Kidney (tissue), 14 donors: ENCODE measurements around the gene ABCA12. TPM values are rescaled to one million over a fixed set of nuclear protein-coding genes. Genes with fewer than 3 reads are reported as not detected.

ENCODE experiments used
- DNase-seq, 5 donors: peaks; one replicate each; pipeline ENCODE4 v3.0.0-alpha.2; 2013 to 2020
- FAIRE-seq: peaks from 2 replicates; lab custom pipeline; 2012; peaks lifted over from hg19 to GRCh38; lab: Jason Lieb, UNC
- H3K27ac ChIP-seq, 2 donors: one replicate each; pipeline ENCODE4 v1.7.0; 2013; ENCODE audit warnings: low read depth in 2 of 2, low read length in 2 of 2, inconsistent platforms in 1 of 2
- H3K27me3 ChIP-seq: one replicate; pipeline ENCODE4 v1.7.1; 2013; ENCODE audit warnings: low read length, inconsistent platforms; ENCODE audit not compliant: control insufficient read depth, insufficient read depth
- H3K36me3 ChIP-seq, 3 donors: one replicate each; pipeline versions ENCODE4 v1.7.0 to v1.7.1; 2013; ENCODE audit warnings: low read length in 3 of 3, control low read depth in 1 of 3, inconsistent platforms in 1 of 3; ENCODE audit not compliant: insufficient read depth in 3 of 3, control insufficient read depth in 2 of 3
- H3K4me1 ChIP-seq, 3 donors: one replicate each; pipeline versions ENCODE4 v1.7.0 to v1.7.1; 2013; ENCODE audit warnings: low read length in 3 of 3, inconsistent platforms in 1 of 3, low read depth in 1 of 3; ENCODE audit not compliant: control insufficient read depth in 2 of 3, insufficient read depth in 2 of 3
- H3K4me3 ChIP-seq, 3 donors: one replicate each; pipeline versions ENCODE4 v1.7.0 to v1.8.1; 2013; ENCODE audit warnings: low read length in 3 of 3, control low read depth in 1 of 3, inconsistent platforms in 1 of 3
- H3K9ac ChIP-seq, 3 donors: one replicate each; pipeline versions ENCODE4 v1.7.0 to v1.7.1; 2013; ENCODE audit warnings: low read length in 3 of 3, control low read depth in 1 of 3, inconsistent platforms in 1 of 3
- H3K9me3 ChIP-seq, 3 donors: one replicate each; pipeline versions ENCODE4 v1.7.0 to v1.7.1; 2013; ENCODE audit warnings: low read length in 3 of 3, control low read depth in 1 of 3, inconsistent platforms in 1 of 3; ENCODE audit not compliant: control insufficient read depth in 2 of 3, insufficient read depth in 1 of 3
- CTCF ChIP-seq: IDR thresholded peaks from 3 replicates; pipeline ENCODE4 v1.5.1; 2012; ENCODE audit warnings: mild to moderate bottlenecking, moderate library complexity, borderline replicate concordance; ENCODE audit not compliant: insufficient read depth; ENCODE audit errors: extremely low read depth
- intact Hi-C: fragments of 100-400 bp; cut with DNase I; formaldehyde crosslinking; loops from one replicate; pipeline ENCODE4 v1.11.1; 2022
- polyA plus RNA-seq: library from polyadenylated mRNA; stranded (reverse); fragments of 350-450 nt; fragmentation: Illumina TruSeq; extraction: RNeasy Lipid Tissue Mini Kit (QIAGEN cat#74804); gene quantifications from one replicate; pipeline ENCODE4 v1.2.3, GENCODE V29; 2014; ENCODE audit warnings: low read depth, low replicate concordance; ENCODE audit not compliant: insufficient read depth
- total RNA-seq: library from RNA; stranded (reverse); fragmentation: NEBNext Ultra II Directional; extraction: Animal tissue kit (Norgen Biotek cat#: 25700); gene quantifications from one replicate; pipeline ENCODE4 v1.2.1, GENCODE V29; 2021
- donor health status: control.
- donor health status: control.
- donor health status: control.
- donor health status: control.
- donor health status: control.
- donor health status: DM: yes; HTN: yes; CAD: no.
- donor health status: Normal renal cell carcinoma (clear cell type).

The ABCA12 gene
- total and polyA plus RNA-seq, 2 donors from 2014 or later: 0.37 to 3.0 TPM

DNA sequence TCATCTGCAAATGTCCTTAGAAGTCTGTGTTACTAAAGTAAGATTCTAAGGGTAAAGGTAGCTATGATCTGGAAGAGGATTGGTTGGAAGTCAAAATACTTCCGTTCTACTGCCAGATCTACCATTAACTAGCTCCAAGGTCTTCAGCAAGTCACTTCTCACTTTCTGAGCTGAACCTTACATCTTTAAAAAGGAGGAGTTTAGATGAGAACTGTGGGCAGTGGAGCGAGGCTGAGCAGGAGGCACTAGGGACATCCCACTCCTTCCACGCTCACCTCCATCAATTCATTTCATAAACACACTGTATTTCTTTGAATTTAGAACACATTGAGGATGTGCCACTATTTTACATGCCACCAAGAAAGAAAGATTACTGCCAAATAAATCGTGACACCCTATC is 143.0 kb downstream of the ABCA12 start:
- DNase-seq (no peak), FAIRE-seq (no peak)

DNA sequence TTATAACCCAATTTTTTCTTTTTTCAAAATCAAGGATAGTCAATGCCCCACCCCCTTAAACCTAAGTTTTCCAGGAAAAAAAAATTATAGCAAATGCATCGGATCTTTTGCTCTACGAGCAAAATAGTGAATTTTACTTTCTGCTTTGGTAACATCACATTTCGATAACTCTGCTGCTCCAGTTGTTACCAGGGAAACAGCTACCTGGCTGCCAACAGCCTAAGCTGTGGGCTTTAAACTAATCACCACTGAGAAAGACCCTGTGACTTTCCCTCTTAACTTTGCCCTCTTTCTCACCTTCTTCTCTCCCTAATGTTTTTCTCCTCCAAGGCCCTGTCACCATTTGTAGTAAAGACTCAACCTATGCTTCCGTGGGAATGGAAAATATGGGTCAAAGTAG is 145.5 kb downstream of the ABCA12 start:
- no peak for TF ChIP-seq CTCF
- no peaks in the 10 kb centered on the region for H3K4me1 ChIP-seq
- FAIRE-seq: no peak

More for the DNA sequence above, 143.0 kb downstream of the ABCA12 start:
- H3K27me3 ChIP-seq: no peaks in the 10 kb centered on the region
- H3K4me1 ChIP-seq: no peaks in the 10 kb centered on the region
- H3K36me3 ChIP-seq: no peaks in the 10 kb centered on the region
- H3K4me3 ChIP-seq: no peak overlapping the region
- no peak overlapping the region for H3K9ac ChIP-seq
- H3K9me3 ChIP-seq: no peaks in the 10 kb centered on the region
- intact Hi-C loops: no loop called here
- no peak overlapping the region for H3K27ac ChIP-seq
- no peak for TF ChIP-seq CTCF

GRCh38 chr2:214989187-214989586 is 149.2 kb downstream of the ABCA12 start:
- H3K36me3 ChIP-seq: no peaks in the 10 kb centered on the region
- no peaks in the 10 kb centered on the region for H3K4me1 ChIP-seq
- no peak overlapping the region for H3K4me3 ChIP-seq
- DNase-seq: no peak
- FAIRE-seq: no peak
- TF ChIP-seq CTCF: no peak
- no peak overlapping the region for H3K9ac ChIP-seq
- no peaks in the 10 kb centered on the region for H3K27me3 ChIP-seq
- no peak overlapping the region for H3K27ac ChIP-seq
- H3K9me3 ChIP-seq: no peaks in the 10 kb centered on the region
- intact Hi-C loops: no loop called here

More for the DNA sequence above, 145.5 kb downstream of the ABCA12 start:
- intact Hi-C loops: no loop called here
- no peak for DNase-seq
- Histone ChIP-seq H3K27me3 (no peaks in the 10 kb centered on the region), H3K4me3 (no peak overlapping the region), H3K27ac (no peak overlapping the region), H3K9ac (no peak overlapping the region), H3K36me3 (no peaks in the 10 kb centered on the region), H3K9me3 (no peaks in the 10 kb centered on the region)

DNA sequence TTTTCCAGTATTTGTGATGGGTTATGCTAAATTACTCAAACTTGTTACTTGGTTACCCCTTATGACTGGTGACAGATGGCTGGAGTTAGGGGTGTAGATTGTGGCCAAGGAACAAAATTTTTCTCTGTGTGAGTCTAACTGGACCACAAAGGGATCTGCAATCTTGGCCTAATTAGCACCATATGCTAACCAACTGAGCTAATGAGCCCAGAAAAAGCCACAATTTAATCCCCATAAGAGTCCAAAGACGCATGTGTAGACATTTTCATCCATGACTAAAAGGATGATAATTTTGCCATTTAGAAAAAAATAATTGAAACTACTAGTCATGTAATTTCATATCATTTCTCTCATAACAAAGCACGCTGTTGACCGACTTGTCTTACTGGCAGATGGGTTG is 151.2 kb downstream of the ABCA12 start:
- H3K9ac ChIP-seq: no peak overlapping the region
- no peaks in the 10 kb centered on the region for H3K4me1 ChIP-seq
- H3K27ac ChIP-seq: no peak overlapping the region
- DNase-seq (no peak), FAIRE-seq (no peak)
- H3K4me3 ChIP-seq: no peak overlapping the region
- H3K9me3 ChIP-seq: no peaks in the 10 kb centered on the region
- H3K36me3 ChIP-seq: no peaks in the 10 kb centered on the region
- H3K27me3 ChIP-seq: no peaks in the 10 kb centered on the region
- TF ChIP-seq CTCF: no peak
- intact Hi-C loops: no loop called here
